Stimulated activated CD4-positive, alpha-beta T cell treated with anti-CD3 and anti-CD28 coated beads, Interleukin-12 subunit alpha, Interleukin-12 subunit beta, amount 100 ng/mL, for 48 hours (primary cell): Measurements from ENCODE around the gene SRC.

ENCODE experiments used
- DNase-seq, 3 donors: peaks; one replicate each; pipeline ENCODE4 v3.0.0-alpha.2; 2020; ENCODE audit warnings: low read depth in 2 of 3, low spot score in 1 of 3

SRC gene

DNA sequence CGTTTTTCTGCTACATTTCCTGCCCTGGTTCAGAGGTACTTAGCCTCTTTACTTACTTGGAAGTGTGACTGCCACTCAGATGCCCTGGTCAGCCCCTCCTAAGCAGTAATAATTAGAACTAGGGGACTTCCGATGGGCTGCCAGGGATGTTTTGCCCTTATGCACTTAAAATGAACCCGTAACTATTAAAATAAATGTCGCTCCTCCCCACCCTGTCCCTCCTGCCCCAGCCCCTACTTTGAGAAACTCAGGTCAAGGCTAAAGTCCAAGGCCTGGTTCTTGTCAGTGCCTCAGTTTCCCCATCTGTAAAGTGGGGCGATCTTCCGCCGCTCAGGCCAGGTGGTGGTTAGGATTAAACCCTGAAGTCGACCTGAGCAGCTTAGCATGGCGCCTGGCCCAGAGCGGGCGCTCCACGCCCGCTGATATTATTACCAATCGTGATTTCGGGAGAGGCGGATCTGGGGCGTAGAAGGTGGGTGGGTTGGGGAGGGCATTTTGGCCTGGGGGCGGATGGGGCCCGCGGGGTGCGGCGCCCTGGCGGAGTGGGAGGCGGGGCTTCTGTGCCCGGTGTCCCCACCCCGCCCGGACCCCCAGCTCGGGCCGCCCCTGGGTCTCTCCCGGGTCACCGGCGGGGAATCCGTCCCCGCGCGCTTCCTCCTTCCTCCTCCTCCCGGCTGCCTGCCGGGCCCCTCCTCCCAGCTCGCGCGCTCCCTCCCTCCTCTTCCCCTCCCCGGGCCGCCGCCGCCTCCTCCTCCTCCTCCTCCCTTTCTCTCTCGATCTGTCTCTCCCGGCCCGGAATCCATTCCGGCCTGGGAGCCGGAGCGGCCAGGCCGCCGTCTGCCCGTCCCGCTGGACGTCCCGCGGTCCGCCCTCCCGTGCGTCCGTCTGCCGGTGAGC, at the start of gene SRC:
Gene SRC (plus strand): TSS at position 802 of the 897 bp plus-strand sequence. CDS start 38,014 bp downstream, outside the sequence.
- peak in 2 of 3 donors; percentile 25 to 49 for DNase-seq

DNA sequence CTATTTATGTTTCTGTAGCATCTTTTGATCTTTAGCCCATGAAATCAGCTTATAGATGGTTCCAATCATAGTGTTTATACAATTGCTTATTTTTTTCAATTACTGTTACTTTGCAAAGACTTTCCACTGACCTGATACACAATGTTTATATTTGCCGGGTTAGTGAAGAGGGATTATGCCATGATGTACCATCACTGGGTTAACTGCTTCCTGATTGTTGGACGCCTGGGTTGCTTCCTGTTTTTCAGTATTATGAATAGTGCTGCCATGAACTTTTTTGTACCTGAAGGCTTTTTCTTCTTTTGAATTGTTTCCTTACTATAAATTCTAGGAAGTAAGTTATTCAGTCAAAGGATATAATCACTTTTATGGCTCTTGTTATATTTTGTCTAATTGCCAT, 49.6 kb upstream of the SRC start:
- no peak for DNase-seq

DNA sequence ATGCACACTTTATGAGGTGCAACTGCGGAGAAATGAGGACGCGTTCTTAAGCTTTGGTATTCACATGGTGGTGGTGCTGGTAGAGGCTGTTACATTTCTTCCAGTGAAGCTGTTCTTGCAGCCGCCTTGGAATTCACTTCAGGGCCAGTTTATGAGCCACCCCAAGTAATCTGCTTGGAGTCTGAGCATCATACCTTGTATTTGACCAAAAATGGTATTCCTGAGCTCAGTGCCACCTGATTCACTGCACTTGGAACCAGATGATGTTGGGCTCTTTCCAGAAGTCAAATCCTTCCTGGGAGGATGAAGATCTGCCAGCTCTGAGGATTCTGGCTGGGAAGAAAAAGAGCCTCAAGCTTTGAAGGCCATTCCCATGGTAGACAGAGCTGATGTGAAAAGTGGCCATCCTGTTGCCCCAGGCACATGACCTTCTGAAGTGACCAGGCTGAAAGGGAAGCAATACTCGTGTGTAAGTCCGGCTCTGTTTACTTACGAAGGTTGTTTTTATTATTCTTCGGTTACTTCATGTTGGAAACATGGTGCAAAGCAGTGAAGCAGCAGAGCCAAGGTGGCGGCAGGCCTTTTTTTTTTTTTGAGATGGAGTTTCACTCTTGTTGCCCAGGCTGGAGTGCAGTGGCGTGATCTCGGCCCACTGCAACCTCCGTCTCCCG, 48.7 kb upstream of the SRC start:
- no peak for DNase-seq

DNA sequence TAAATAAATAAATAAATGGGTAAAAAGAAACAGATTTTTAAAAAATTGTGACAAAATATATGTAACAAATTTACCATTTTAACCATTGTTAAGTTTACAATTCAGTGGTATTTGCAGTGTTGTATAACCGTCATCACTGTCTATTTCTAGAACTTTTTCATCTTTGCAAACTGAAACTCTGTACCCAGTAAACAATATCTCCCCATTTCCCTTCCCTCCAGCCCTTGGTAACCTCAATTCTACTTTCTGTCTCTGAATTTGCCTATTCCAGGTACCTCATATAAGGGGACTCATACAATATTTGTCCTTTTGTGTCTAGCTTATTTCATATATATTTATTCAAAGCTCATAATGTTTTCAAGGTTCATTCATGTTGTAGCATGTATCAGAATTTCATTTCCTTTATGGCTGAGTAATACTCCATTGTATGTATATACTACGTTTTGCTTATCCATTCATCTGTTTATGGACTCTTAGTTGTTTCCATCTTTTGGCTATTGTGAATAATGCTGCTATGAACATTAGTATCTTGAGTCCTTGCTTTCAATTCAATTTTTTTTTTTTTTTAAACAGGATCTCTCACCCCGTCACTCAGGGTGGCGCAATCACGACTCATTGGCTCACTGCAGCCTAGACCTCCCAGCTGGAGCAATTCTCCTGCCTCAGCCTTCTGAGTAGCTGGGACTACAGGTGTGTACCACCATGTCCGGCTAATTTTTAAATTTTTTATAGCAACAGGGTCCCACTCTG, 47.6 kb upstream of the SRC start:
- no peak for DNase-seq

DNA sequence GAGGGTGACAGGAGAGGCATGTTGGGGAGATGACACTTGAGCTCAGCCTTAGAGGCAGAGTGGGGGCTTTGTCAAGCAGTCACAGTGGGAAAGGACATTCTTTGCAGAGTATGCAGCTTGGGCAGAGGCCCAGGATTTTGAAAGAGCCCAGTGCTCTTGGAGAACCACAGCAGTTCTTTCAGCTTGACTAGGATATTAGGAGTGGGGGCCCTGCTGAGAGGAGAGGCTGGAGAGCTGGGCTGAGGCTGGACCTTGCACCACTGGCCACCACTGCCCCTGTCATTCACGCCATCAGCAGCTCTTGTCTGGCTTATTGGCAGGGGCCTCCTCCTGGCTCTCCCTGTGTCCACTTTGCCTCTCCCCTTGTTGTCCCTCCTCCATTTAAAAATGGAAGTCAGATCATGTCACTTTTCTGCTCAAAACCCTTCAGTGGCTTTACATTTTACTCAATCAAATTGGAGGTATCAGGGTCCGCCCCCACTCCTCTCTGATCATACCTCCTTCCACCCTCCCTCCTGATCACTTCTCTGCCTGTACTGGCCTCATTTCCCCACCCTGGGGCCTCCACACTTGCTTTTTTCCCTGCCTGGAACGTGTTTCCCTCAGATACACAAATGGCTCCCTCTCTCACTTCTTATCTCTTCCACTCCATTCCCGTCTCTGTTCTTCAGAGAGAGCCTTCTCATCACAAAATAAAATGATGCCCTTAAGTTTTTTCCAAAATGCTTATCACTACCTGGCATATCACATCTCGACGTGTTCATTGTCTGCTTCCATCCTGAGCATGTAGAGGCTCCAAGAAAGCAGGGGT, 46.0 kb upstream of the SRC start:
- no peak for DNase-seq

DNA sequence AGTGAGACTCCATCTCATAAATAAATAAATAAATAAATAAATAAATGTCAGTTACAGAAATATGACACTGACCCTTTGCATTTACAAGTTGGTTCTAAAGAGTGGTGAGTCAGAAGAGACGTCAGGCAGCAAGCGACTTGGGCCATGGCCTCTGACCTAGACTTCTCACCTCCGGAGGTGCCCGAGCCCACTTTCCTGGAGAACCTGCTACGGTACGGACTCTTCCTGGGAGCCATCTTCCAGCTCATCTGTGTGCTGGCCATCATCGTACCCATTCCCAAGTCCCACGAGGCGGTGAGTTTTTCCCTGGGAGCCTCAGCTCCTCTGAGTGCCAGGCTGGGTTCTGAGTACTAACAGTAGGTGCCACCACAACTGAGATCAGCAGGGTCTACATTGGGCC, 44.8 kb upstream of the SRC start:
- no peak for DNase-seq

DNA sequence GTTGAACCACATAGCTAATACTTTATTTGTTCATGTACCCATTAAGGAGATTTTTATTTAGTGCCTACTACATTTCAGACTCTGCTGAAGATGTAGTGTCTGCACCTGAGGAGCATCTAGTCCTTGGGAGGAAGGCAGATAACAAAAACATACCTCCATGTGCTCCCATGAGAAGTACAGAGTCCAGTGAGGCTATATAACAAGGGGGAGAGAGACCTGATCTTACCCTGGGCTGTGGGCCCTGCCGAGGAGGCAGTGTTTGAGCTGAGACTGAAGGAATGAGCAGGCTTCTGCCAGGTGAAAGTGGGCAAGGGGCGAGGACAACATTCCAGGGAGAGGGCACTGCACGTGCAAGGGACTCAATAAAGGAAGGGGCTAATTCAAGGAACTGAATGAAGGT, 44.4 kb upstream of the SRC start:
- no peak for DNase-seq

DNA sequence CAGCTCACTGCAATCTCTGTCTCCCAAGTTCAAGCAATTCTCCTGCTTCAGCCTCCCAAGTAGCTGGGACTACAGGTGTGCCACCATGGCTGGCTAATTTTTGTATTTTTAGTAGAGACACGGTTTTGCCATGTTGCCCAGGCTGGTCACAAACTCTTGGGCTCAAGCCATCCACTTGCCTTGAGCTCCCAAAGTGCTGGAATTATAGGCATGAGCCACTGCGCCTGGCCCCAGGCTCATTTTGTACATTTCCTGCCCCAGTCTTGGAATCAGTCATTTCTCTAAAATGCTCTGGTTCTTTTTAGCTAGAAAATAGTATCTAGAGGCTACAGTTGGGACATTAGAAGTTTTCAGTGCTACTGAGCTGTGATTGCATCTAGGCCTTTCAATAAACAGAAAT, 43.0 kb upstream of the SRC start:
- DNase-seq, result no peak

DNA sequence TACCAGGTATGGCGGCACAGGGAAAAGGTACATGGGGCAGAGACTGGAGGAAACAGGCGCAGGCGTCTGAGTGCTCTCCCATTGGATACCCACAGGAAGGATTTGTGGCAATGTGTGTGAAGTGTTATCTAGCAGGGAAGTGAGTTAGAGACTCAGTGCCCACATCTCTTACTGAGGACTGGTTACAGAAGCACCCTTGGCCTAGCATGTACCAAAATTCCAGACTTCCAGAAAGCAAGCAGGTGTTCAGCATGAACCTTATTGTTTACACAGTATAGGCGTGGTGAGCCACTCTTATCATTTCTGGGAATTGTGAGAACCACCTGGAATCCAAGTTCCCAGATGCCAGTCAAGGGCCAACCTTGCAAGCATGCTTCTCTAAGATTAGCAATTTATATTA, 42.3 kb upstream of the SRC start:
- no peak for DNase-seq

DNA sequence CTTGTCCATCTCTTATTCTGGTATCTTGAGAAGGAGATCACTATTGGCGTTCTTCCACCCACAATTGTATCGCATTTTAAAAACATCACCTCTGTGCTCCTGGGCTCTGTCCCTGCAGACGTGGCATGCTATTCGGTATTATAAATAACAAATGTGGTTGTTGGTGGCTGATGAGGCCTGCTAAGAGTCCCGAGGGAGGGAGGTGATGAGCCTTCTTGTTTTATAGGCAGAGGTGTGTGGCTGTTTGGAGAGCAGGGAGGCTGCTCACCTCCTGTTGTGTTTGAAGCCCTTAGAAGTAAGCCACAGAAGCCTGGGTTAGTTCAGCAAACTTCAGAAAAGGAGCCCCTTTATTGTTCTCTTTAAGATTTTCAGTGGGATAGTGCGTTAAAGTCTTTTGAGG, 40.9 kb upstream of the SRC start:
- no peak for DNase-seq

DNA sequence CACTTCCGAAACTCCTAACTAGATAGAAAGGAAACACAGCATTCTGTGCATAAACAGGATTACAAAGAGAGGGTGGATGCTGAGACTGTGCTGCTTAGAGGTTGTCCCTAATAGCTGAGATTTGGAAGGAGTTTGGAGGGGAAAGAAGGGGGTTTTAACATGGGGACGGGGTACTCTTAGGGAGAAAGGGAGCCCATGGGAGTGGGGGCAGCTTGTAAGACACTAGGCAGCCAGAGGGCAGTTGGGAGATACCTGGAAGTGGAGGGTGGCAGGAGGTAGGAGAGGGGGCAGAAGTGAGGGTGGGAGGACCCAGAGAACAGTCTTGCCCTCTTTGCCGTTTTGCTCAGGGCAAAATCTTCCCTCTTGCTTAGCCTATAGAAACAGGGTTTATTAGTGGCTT, 40.1 kb upstream of the SRC start:
- DNase-seq, result no peak

DNA sequence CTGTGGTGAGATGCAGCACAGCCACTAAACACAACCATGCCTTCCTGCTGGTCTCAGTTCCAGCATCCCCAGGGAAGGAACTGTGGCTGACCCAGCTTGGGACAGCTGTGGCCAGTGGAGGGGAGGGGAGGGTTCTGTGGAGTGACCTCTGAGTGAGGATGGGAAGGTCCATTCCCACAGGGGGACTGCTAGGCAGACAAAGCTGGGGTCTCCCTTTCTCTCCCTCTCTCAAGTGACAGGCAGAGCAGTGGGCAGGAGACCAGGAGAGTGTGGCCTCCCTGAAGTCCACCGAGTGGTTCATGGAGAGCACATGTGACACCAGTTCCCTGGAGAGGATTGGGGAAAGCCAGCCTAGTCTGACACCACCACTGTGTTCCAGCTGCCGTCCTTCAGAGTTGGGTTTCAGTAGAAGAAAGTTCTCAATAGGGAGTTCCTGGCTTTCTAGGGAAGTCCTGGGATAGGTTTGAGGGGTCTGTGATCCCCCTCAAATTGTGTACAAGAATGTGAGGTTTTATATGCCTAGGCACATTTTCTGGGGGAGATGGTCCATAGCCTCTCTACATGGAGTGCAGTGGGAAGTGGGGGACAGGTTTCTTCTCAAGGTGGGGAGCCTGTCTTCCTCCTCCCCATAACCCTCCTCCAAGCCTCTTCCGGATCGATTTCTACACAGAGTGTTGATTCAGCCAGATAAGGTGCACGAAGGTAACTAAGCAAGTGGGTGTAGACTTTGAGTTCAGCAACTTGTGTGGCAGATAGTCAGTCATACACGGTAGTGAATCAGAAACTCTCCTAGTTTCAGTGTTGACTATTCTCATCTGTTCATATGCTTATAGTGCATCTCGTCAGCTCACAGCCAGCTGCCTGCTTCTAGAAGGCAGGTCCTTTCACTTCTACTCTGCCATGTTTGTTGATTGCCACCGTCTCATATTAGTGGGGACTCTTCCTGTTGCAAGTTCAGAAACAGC, 37.6 kb upstream of the SRC start:
- DNase-seq, result no peak

DNA sequence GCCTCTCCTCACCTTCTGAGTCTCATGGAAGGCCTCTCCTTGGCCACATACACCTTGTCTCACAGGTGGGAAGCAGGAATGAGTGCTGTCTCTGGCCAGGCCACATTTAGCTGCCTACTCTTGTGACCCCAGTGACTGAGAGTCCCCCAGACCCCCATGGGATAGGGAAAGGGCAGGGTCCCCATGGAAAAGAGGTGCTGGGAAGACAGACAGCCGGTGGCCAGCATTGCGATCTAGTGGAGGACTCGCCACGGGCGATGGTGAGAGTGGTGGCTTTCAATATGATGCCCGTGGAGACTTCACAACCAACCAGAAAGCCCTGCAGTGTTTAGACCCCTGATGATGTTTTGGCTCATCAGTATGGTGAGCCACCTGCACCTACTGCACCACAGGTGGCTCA, 36.6 kb upstream of the SRC start:
- DNase-seq, result no peak

DNA sequence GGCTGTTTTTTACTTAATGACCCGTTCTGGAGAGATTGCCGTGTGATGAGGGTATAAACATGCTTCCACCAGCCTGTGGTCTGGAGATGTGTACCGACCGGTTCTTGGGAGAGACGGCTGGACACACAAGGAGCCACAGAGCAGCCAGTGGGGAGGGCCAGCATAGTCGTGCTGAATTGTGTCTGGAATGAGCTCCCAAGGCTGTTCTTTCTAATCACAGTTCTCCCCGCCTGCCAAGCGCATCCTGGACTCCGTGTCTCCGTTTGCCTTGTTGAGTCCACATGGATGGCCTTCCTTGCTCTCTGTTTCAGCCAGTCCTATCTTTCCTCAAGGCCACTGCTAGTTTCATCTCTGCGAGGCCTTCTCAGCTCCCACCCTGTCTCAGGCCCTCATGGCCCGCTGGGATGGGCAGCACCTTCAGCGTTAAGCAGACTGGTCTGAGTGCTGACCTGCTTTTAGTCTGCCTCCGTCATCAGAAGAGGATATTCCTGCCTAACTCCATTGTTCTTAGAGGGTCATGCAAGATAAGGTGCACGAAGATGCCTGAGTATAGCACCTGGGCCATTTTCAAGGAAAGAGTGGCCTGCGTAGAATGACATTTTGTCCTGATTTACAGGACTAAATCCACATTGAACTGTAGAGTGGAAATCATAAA, 35.9 kb upstream of the SRC start:
- no peak for DNase-seq

DNA sequence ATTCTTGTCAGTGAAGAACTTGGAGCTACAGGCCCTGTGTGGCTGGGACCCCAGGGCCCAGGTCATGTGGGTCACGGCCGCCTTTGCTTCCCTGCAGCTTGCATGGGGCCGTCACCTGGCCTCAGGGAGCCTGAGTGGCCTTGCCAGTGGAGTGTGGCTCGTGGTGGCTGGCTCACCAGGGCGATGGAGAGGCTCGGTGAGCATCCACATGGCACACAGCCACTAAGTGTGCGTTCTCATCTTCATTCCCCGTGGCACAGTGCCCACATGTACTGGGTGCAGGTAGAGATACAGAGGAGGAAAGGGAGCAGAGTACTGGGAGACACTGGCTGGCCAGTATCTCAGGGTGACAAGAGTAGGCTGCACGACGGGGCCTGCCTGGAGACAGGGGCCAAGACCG, 35.0 kb upstream of the SRC start:
- no peak for DNase-seq

DNA sequence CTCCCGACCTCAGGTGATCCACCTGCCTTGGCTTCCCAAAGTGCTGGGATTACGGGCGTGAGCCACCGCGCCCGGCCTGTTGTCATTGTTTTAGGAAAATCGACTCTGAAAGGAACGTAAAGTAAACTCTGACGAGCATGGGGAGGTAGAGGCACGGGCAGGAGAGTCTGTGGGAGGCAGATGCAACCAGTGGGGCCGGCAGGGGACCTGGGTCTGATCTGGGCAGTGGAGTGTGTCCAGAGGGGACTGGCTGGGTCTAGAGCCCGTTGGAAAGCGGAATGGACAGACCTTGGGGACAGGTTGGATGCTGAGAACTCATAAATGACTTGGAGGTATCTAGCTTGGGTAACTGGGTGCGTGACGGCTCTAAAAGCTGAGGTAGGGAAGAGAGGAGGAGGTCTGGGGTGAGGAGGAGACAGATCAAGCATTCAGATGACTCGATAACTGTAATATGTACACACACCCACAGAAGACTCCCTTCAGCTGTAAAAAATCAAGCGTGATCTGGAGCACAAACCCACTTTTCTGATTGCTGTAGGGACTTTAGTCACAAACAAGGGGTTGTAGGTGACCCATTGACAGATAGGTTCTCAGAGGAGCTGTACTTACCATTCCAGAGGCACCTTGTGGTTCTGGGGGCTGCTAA, 34.1 kb upstream of the SRC start:
- no peak for DNase-seq

DNA sequence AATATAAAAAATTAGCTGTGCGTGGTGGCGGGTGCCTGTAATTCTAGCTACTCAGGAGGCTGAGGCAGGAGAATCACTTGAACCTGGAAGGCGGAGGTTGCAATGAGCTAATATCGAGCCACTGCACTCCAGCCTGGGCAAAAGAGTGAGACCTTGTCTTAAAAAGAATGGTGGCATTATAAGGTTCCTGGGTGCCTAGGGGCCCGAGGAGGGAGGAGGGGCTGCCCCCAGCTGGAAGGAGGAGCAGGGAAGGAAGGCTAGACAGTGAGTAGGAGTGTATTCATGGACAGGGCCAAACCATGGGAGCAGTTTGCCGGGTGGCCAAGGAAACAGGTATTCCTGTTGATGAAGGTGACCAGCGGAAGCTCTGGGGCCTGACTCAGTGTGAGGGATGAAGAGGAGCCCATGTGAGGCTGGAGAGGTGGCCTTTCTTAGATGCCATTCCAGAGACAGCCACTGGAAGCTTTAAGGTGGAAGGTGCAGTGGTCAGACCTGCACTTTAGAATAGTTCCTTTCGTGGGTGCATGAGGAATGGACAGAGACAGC, 32.3 kb upstream of the SRC start:
- DNase-seq, result no peak

DNA sequence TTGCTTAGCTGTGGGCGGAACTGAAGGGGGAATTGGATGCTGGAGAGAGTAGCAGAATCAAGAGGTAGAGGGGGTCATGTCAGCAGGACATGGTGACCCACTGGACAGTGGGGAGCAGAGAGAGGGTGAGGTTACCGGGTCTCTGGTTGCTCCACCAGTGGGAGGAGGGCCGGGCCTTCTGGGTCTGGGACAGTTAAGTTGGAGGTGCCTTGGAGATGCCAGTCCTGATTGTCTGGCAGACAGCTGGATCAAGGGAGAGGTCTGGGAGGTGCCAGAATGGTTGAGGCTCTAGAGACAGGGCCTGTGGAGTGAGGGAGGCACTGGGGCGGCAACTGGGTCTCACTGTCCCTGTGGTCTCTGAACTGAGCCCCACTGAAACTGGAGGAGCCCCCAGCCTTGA, 31.8 kb upstream of the SRC start:
- no peak for DNase-seq

DNA sequence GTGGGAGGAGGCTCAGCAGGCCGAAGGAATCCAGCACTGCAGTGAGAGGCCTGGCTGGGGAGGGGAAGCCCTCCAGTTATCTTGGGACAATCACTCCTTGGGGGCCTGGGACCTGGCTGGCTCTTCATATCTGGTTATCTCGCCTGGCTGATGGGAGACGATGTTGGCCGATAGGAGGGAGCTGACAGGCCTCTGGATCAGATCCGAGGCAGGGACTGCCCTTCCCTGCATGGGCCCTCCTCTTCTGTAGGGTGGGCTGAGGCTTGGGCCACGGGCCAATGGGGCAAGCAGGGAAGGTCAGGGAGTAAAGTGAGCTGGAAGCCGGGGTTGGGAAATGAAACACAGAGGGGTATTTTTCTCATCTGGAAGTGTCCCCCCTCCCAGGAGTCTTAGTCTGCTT, 31.3 kb upstream of the SRC start:
- no peak for DNase-seq
